ENCODE results near the gene CREBL2. TPM values are rescaled to one million over a fixed set of nuclear protein-coding genes. Genes with fewer than 3 reads are reported as not detected.

The CREBL2 gene
- total and polyA plus RNA-seq, 2 donors (not counting 1 experiment from before 2014, with no cell fraction given), result 6.5 to 22.1 TPM

DNA sequence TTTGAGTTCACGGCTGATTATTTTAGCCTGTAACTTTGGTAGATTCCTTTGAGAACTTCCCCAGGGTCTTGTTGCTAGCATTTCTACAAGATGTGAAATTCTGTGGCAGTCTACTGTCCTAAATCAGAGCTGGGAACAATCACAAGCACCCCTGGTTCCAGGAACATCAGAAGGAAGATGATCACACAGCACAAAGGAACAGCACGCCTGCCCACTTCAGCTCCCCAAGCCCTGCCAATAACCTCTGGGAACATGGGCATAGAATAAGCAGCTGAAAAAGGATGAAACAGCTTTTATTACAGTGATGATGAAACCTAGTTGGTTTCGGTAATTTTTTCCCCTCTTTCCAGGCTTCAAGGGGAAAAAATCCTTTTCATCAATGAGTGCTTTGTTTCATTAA is 72.0 kb downstream of the CREBL2 start:
- H3K27ac ChIP-seq (ENCODE audit: low read length in 2 of 2), result no peak overlapping the region
- H3K4me3 ChIP-seq (ENCODE audit: control extremely low read depth in 1 of 5, extremely low read depth in 1 of 5, insufficient read depth in 1 of 5, low read depth in 2 of 5, low read length in 4 of 5), result no peak overlapping the region
- ATAC-seq (ENCODE audit: low read depth) (no peak), DNase-seq (no peak)
- H3K9me3 ChIP-seq (ENCODE audit: control extremely low read depth in 1 of 3, control insufficient read depth in 2 of 3, insufficient read depth in 1 of 3, low read length in 2 of 3), result no peaks in the 10 kb centered on the region
- H3K4me3 Mint-ChIP-seq, result no peak overlapping the region
- TF ChIP-seq EZH2 (IDR thresholded peaks at IDR 0.05; ENCODE audit: borderline replicate concordance, insufficient read depth, low read depth, low read length, poor library complexity, severe bottlenecking), result no peak
- TF ChIP-seq, protein P1, sequence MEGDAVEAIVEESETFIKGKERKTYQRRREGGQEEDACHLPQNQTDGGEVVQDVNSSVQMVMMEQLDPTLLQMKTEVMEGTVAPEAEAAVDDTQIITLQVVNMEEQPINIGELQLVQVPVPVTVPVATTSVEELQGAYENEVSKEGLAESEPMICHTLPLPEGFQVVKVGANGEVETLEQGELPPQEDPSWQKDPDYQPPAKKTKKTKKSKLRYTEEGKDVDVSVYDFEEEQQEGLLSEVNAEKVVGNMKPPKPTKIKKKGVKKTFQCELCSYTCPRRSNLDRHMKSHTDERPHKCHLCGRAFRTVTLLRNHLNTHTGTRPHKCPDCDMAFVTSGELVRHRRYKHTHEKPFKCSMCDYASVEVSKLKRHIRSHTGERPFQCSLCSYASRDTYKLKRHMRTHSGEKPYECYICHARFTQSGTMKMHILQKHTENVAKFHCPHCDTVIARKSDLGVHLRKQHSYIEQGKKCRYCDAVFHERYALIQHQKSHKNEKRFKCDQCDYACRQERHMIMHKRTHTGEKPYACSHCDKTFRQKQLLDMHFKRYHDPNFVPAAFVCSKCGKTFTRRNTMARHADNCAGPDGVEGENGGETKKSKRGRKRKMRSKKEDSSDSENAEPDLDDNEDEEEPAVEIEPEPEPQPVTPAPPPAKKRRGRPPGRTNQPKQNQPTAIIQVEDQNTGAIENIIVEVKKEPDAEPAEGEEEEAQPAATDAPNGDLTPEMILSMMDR (IDR thresholded peaks at IDR 0.05), result no peak
- no peaks in the 10 kb centered on the region for H3K27me3 ChIP-seq (replicated peaks in 1 of 4; ENCODE audit: control extremely low read depth in 1 of 4, control insufficient read depth in 3 of 4, insufficient read depth in 4 of 4, low read length in 3 of 4)
- intact Hi-C loops (cut with micrococcal nuclease), result no loop called here
- H3K79me2 ChIP-seq (ENCODE audit: control insufficient read depth, insufficient read depth, low read length), result no peaks in the 10 kb centered on the region
- no peaks in the 10 kb centered on the region for H3K9me3 Mint-ChIP-seq (ENCODE audit: insufficient read depth)
- H3K4me1 ChIP-seq (ENCODE audit: control insufficient read depth in 2 of 2, insufficient read depth in 2 of 2, low read length in 2 of 2), result no peaks in the 10 kb centered on the region
- ChIA-PET POLR2A (no interaction called here), CTCF (no interaction called here)
- no peak overlapping the region for H2AFZ ChIP-seq (ENCODE audit: insufficient read depth, low read depth, low read length, poor library complexity, severe bottlenecking)
- H3K36me3 ChIP-seq (replicated peaks in 1 of 2; ENCODE audit: control extremely low read depth in 1 of 2, control insufficient read depth in 1 of 2, extremely low read depth in 1 of 2, insufficient read depth in 2 of 2, low read length in 1 of 2), result no peaks in the 10 kb centered on the region
- H3K27me3 Mint-ChIP-seq, result no peaks in the 10 kb centered on the region
- WGBS (ENCODE audit: insufficient coverage), result 100% methylated on average over 2 of the region's 3 CpGs
- H3K4me2 ChIP-seq (replicated peaks; ENCODE audit: low read depth, low read length, poor library complexity, severe bottlenecking), result no peak overlapping the region
- H3K27ac Mint-ChIP-seq, result no peak overlapping the region
- H4K20me1 ChIP-seq (ENCODE audit: control insufficient read depth, insufficient read depth, low read length, poor library complexity, severe bottlenecking), result no peaks in the 10 kb centered on the region
- H3K9ac ChIP-seq (ENCODE audit: low read length), result no peak overlapping the region
- H3K4me1 Mint-ChIP-seq, result no peaks in the 10 kb centered on the region

DNA sequence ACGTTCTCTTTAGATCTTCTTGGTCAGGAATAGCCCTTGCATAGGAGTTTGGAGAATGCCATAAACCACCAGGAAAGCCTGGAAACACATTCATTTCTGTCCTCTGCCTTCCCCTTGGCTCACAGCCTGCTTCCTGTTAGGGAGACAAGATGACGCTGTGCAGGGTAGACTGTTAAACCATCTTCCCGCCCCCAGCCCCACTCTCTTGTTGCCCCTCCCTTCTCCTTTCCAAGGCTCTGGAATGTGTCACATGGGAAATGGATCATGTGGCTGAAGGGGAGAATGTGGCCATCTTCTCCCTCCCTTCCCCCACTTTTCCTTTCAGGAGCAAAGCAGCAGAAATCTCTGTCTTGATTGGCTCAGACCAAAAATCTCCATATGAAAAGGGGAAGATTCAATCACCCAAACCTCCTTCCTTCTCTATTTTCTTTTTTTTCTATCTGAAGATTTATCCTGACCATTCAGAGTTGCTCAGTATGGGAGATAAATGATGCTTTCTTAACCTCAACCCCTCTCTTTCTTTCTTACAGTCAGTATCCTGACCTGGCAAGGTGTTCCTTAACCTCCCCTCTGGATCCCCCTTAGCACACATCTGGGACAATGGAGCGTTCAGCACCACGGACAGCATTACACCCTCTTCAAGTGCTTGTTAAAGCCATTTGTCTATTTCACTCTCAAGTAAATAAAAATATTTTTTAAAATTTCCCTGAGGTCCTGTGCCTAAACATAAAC is 72.9 kb downstream of the CREBL2 start:
- Mint-ChIP-seq H3K9me3 (ENCODE audit: insufficient read depth) (no peaks in the 10 kb centered on the region), H3K27me3 (no peaks in the 10 kb centered on the region), H3K4me3 (no peak overlapping the region), H3K4me1 (no peaks in the 10 kb centered on the region), H3K27ac (no peak overlapping the region)
- no peaks in the 10 kb centered on the region for H3K27me3 ChIP-seq (replicated peaks in 1 of 4; ENCODE audit: control extremely low read depth in 1 of 4, control insufficient read depth in 3 of 4, insufficient read depth in 4 of 4, low read length in 3 of 4)
- no peaks in the 10 kb centered on the region for H3K9me3 ChIP-seq (ENCODE audit: control extremely low read depth in 1 of 3, control insufficient read depth in 2 of 3, insufficient read depth in 1 of 3, low read length in 2 of 3)
- ChIA-PET POLR2A (no interaction called here), CTCF (no interaction called here)
- intact Hi-C loops (cut with micrococcal nuclease), result no loop called here
- H3K4me3 ChIP-seq (ENCODE audit: control extremely low read depth in 1 of 5, extremely low read depth in 1 of 5, insufficient read depth in 1 of 5, low read depth in 2 of 5, low read length in 4 of 5), result no peak overlapping the region
- no peak for DNase-seq
- TF ChIP-seq EZH2 (IDR thresholded peaks at IDR 0.05; ENCODE audit: borderline replicate concordance, insufficient read depth, low read depth, low read length, poor library complexity, severe bottlenecking), result no peak
- TF ChIP-seq, protein P1 (IDR thresholded peaks at IDR 0.05), result no peak
- H3K4me2 ChIP-seq (replicated peaks; ENCODE audit: low read depth, low read length, poor library complexity, severe bottlenecking), result no peak overlapping the region
- H3K27ac ChIP-seq (ENCODE audit: low read length in 2 of 2), result no peak overlapping the region
- H2AFZ ChIP-seq (ENCODE audit: insufficient read depth, low read depth, low read length, poor library complexity, severe bottlenecking), result no peak overlapping the region
- no peaks in the 10 kb centered on the region for H4K20me1 ChIP-seq (ENCODE audit: control insufficient read depth, insufficient read depth, low read length, poor library complexity, severe bottlenecking)
- H3K36me3 ChIP-seq (replicated peaks in 1 of 2; ENCODE audit: control extremely low read depth in 1 of 2, control insufficient read depth in 1 of 2, extremely low read depth in 1 of 2, insufficient read depth in 2 of 2, low read length in 1 of 2), result no peaks in the 10 kb centered on the region
- H3K4me1 ChIP-seq (ENCODE audit: control insufficient read depth in 2 of 2, insufficient read depth in 2 of 2, low read length in 2 of 2), result no peaks in the 10 kb centered on the region
- H3K9ac ChIP-seq (ENCODE audit: low read length), result no peak overlapping the region
- no peaks in the 10 kb centered on the region for H3K79me2 ChIP-seq (ENCODE audit: control insufficient read depth, insufficient read depth, low read length)
- WGBS (ENCODE audit: insufficient coverage), result 62% methylated on average over 3 of the region's 5 CpGs
- ATAC-seq (ENCODE audit: low read depth), result no peak
